H1 (cell line): ENCODE results near the gene PPP1R7. TPM values are rescaled to one million over a fixed set of nuclear protein-coding genes. Genes with fewer than 3 reads are reported as not detected.

Source experiments
- CTCF ChIA-PET: fragments of 300-600 bp; sonication (Branson Sonifier 250); formaldehyde crosslinking; loops from one replicate; lab custom pipeline; 2021; ENCODE audit not compliant: partially characterized antibody; lab: Charles Lee
- POLR2A ChIA-PET: fragments of 300-600 bp; sonication (Branson Sonifier 250); formaldehyde crosslinking; loops from one replicate; lab custom pipeline; 2021; ENCODE audit warnings: inconsistent platforms; ENCODE audit not compliant: partially characterized antibody; lab: Charles Lee
- DNase-seq, 2 experiments: peaks; one replicate each; pipeline versions ENCODE4 v3.0.0 to v3.0.0-alpha.2; 2010 to 2022; ENCODE audit warnings: low spot score in 2 of 2, low read depth in 1 of 2, mixed read lengths in 1 of 2
- FAIRE-seq: peaks from 2 replicates; lab custom pipeline; 2011; peaks lifted over from hg19 to GRCh38; lab: Jason Lieb, UNC
- H2AFZ ChIP-seq: 2 replicates; pipeline ENCODE4 v1.8.1; 2012; ENCODE audit warnings: low read length, inconsistent platforms
- H2AK5ac ChIP-seq: 2 replicates; pipeline ENCODE4 v1.6.1; 2013; ENCODE audit warnings: low read depth, low read length
- H2BK120ac ChIP-seq: replicated peaks from 2 replicates; pipeline ENCODE3; 2013; ENCODE audit warnings: low read depth, low read length, inconsistent platforms
- H2BK12ac ChIP-seq: 2 replicates; pipeline ENCODE4 v1.6.1; 2013; ENCODE audit warnings: low read depth, low read length
- H2BK15ac ChIP-seq: 2 replicates; pipeline ENCODE4 v1.6.1; 2013; ENCODE audit warnings: low read length
- H2BK20ac ChIP-seq: 2 replicates; pipeline ENCODE4 v1.6.1; 2013; ENCODE audit warnings: low read length
- H2BK5ac ChIP-seq: 2 replicates; pipeline ENCODE4 v1.6.1; 2013; ENCODE audit warnings: low read depth, low read length
- H3K14ac ChIP-seq: 2 replicates; pipeline ENCODE4 v1.6.1; 2013; ENCODE audit warnings: inconsistent platforms; ENCODE audit not compliant: insufficient read length
- H3K18ac ChIP-seq: 2 replicates; pipeline ENCODE4 v1.6.1; 2013; ENCODE audit warnings: low read length; ENCODE audit errors: extremely low read depth
- H3K23ac ChIP-seq: 2 replicates; pipeline ENCODE4 v1.6.1; 2013; ENCODE audit warnings: inconsistent platforms; ENCODE audit not compliant: insufficient read length
- H3K23me2 ChIP-seq: 2 replicates; pipeline ENCODE4 v1.6.1; 2013; ENCODE audit warnings: low read depth, low read length
- H3K27ac ChIP-seq: 2 replicates; pipeline ENCODE4 v1.6.1; 2011; ENCODE audit warnings: low read depth, low read length, inconsistent platforms
- H3K27me3 ChIP-seq, 4 experiments: replicated peaks in 1 of 4; 1 replicate in 1 of 4; 2 replicates in 3 of 4; pipeline versions ENCODE4 v1.6.1 to v1.8.1; 2011 to 2013; ENCODE audit warnings: low read length in 3 of 4, mild to moderate bottlenecking in 3 of 4, inconsistent platforms in 2 of 4, mixed read lengths in 2 of 4, moderate library complexity in 1 of 4; ENCODE audit not compliant: control insufficient read depth in 3 of 4, insufficient read depth in 3 of 4; ENCODE audit errors: extremely low read depth in 1 of 4
- H3K36me3 ChIP-seq, 4 experiments: 2 replicates each; pipeline versions ENCODE4 v1.6.1 to v1.8.1; 2011 to 2013; ENCODE audit warnings: mild to moderate bottlenecking in 4 of 4, low read length in 3 of 4, moderate library complexity in 2 of 4, control low read depth in 1 of 4, inconsistent platforms in 1 of 4; ENCODE audit not compliant: insufficient read depth in 4 of 4, control insufficient read depth in 2 of 4
- H3K4ac ChIP-seq: replicated peaks from 2 replicates; pipeline ENCODE3; 2013; ENCODE audit warnings: low read length, low read depth, mixed read lengths, inconsistent platforms; ENCODE audit not compliant: insufficient read length
- H3K4me1 ChIP-seq, 4 experiments: replicated peaks in 1 of 4; 1 replicate in 1 of 4; 2 replicates in 3 of 4; pipeline versions ENCODE4 v1.6.1 to v1.8.1; 2011 to 2013; ENCODE audit warnings: low read length in 3 of 4, inconsistent platforms in 2 of 4, mixed read lengths in 1 of 4; ENCODE audit not compliant: insufficient read depth in 4 of 4, control insufficient read depth in 3 of 4
- H3K4me2 ChIP-seq, 2 experiments: 2 replicates each; pipeline versions ENCODE4 v1.6.1 to v1.8.1; 2011 to 2013; ENCODE audit warnings: low read depth in 2 of 2, low read length in 2 of 2, control low read depth in 1 of 2, inconsistent platforms in 1 of 2, mild to moderate bottlenecking in 1 of 2; ENCODE audit not compliant: insufficient read depth in 1 of 2
- H3K4me3 ChIP-seq, 4 experiments: fragments of 200-600, 300-600 bp in 1 of 4; sonication (generic), shearing (Covaris generic), sonication (Bioruptor Twin) in 1 of 4; 2 replicates each; pipeline versions ENCODE4 v1.5.1 to v1.8.1; 2011 to 2016; ENCODE audit warnings: low read length in 4 of 4, low read depth in 3 of 4, control low read depth in 2 of 4, inconsistent platforms in 2 of 4, mild to moderate bottlenecking in 2 of 4, mixed read lengths in 1 of 4, moderate library complexity in 1 of 4; ENCODE audit not compliant: insufficient read depth in 2 of 4; ENCODE audit errors: extremely low read depth in 1 of 4
- H3K56ac ChIP-seq: replicated peaks from 2 replicates; pipeline ENCODE3; 2013; ENCODE audit warnings: low read depth, mild to moderate bottlenecking, mixed read lengths, low read length, inconsistent platforms; ENCODE audit not compliant: insufficient read length
- H3K79me1 ChIP-seq: 2 replicates; pipeline ENCODE4 v1.6.1; 2013; ENCODE audit warnings: low read depth, low read length, control low read depth
- H3K79me2 ChIP-seq, 2 experiments: 2 replicates each; pipeline versions ENCODE4 v1.6.1 to v1.8.1; 2012 to 2013; ENCODE audit warnings: low read length in 2 of 2, mild to moderate bottlenecking in 2 of 2, inconsistent platforms in 1 of 2; ENCODE audit not compliant: insufficient read depth in 2 of 2, control insufficient read depth in 1 of 2
- H3K9ac ChIP-seq, 4 experiments: replicated peaks in 1 of 4; 1 replicate in 1 of 4; 2 replicates in 3 of 4; pipeline versions ENCODE4 v1.6.1 to v1.8.1; 2011 to 2013; ENCODE audit warnings: low read depth in 3 of 4, low read length in 3 of 4, control low read depth in 2 of 4, mild to moderate bottlenecking in 2 of 4, moderate library complexity in 2 of 4, inconsistent platforms in 1 of 4; ENCODE audit errors: extremely low read depth in 1 of 4
- H3K9me3 ChIP-seq, 2 experiments: 2 replicates each; pipeline versions ENCODE4 v1.6.1 to v1.8.1; 2012 to 2013; ENCODE audit warnings: mild to moderate bottlenecking in 2 of 2, moderate library complexity in 2 of 2, control low read depth in 1 of 2, inconsistent platforms in 1 of 2, low read depth in 1 of 2, low read length in 1 of 2, mixed read lengths in 1 of 2; ENCODE audit not compliant: insufficient read depth in 2 of 2
- H4K20me1 ChIP-seq, 2 experiments: replicated peaks in 1 of 2; 2 replicates each; pipeline versions ENCODE3 to v1.8.1; 2011 to 2013; ENCODE audit warnings: inconsistent platforms in 2 of 2, low read length in 2 of 2, mild to moderate bottlenecking in 1 of 2; ENCODE audit not compliant: insufficient read depth in 2 of 2, control insufficient read depth in 1 of 2
- H4K5ac ChIP-seq: 2 replicates; pipeline ENCODE4 v1.6.1; 2013; ENCODE audit warnings: low read length, low read depth, mixed read lengths, inconsistent platforms; ENCODE audit not compliant: insufficient read length
- H4K8ac ChIP-seq: 2 replicates; pipeline ENCODE4 v1.8.0; 2013; ENCODE audit warnings: mild to moderate bottlenecking, moderate library complexity, low read length, inconsistent platforms; ENCODE audit not compliant: insufficient read depth; ENCODE audit errors: extremely low read depth
- H4K91ac ChIP-seq: replicated peaks from 2 replicates; pipeline ENCODE3; 2013; ENCODE audit warnings: low read length, mixed read lengths, inconsistent platforms; ENCODE audit not compliant: insufficient read length
- BRCA1 ChIP-seq: IDR thresholded peaks from 2 replicates; pipeline ENCODE4 v1.6.1; 2012; ENCODE audit warnings: low read depth, low read length, improper control_type of control experiment
- RNF2 ChIP-seq: fragments of 200-900, 300-1000 bp; sonication (generic); IDR thresholded peaks from 2 replicates; pipeline ENCODE4 v1.7.1; 2016; ENCODE audit warnings: borderline replicate concordance, low read depth, mild to moderate bottlenecking, antibody characterized with exemption, low read length; ENCODE audit not compliant: poor library complexity, severe bottlenecking; ENCODE audit errors: missing control alignments
- WGBS, 2 experiments: shearing (Covaris generic) in 1 of 2; methylation state at CpG; one replicate each; pipeline versions ENCODE4 v1.1.6 to v1.1.7; 2013 to 2015; ENCODE audit warnings: low lambda C conversion rate in 2 of 2, mixed read lengths in 2 of 2, inconsistent platforms in 1 of 2, low coverage in 1 of 2, missing lambda C conversion rate in 1 of 2; ENCODE audit not compliant: insufficient replicate concordance in 2 of 2, insufficient coverage in 1 of 2, insufficient read length in 1 of 2; ENCODE audit errors: extremely low coverage in 1 of 2, missing lambda C conversion rate in 1 of 2; 5-methylcytosine and 5-hydroxymethylcytosine counted together
- polyA plus RNA-seq, 7 experiments: library from polyadenylated mRNA; depleted of rRNA in 3 of 7; stranded (reverse) in 5 of 7; unstranded in 2 of 7; fragments of >200 nt in 5 of 7; fragments of 200-250 nt in 2 of 7; gene quantifications; 1 replicate in 5 of 7; 2 replicates in 1 of 7; 4 replicates in 1 of 7; pipeline versions ENCODE4 v1.2.1 to v1.2.3, GENCODE V29; 2011 to 2013; ENCODE audit warnings: missing spikeins in 2 of 7, mixed read lengths in 2 of 7
- total RNA-seq: library from RNA; stranded (reverse); fragmentation: NEBNext Ultra II Directional; extraction: Animal tissue kit (Norgen Biotek cat#: 25700); gene quantifications from 2 replicates; pipeline ENCODE4 v1.2.1, GENCODE V29; 2021

PPP1R7 gene
- total and polyA plus RNA-seq, 2 of the 8 experiments (the other 6 are each of a cell fraction or from before 2014, with no cell fraction given) = 22.2 to 64.0 TPM

GRCh38 chr2:241182126-241182525, 31.9 kb downstream of the PPP1R7 start:
- POLR2A ChIA-PET = no interaction called here
- Histone ChIP-seq H3K14ac (no peak overlapping the region), H3K4me3 (no peak overlapping the region), H2BK15ac (no peak overlapping the region), H3K4me2 (no peak overlapping the region), H4K5ac (no peak overlapping the region), H3K23me2 (no peaks in the 10 kb centered on the region), H3K4ac (no peak overlapping the region), H4K20me1 (peaks cover 0 to 3% of the 10 kb centered on the region in 2 experiments), H3K4me1 (peaks cover 0 to 3% (median under 1%) of the 10 kb centered on the region in 4 experiments; a peak in 3 of 7 replicates), H2AK5ac (no peak overlapping the region), H3K79me1 (no peaks in the 10 kb centered on the region), H3K9ac (no peak overlapping the region), H2BK5ac (no peak overlapping the region), H3K23ac (no peak overlapping the region), H2AFZ (no peak overlapping the region), H3K56ac (no peak overlapping the region), H3K9me3 (no peaks in the 10 kb centered on the region), H4K8ac (no peak overlapping the region; the same call in 1 of the 2 replicates), H3K36me3 (no peaks in the 10 kb centered on the region), H4K91ac (no peak overlapping the region), H3K27ac (no peak overlapping the region), H3K27me3 (no peaks in the 10 kb centered on the region), H2BK120ac (no peak overlapping the region), H3K79me2 (no peaks in the 10 kb centered on the region), H2BK12ac (no peak overlapping the region), H3K18ac (no peak overlapping the region), H2BK20ac (no peak overlapping the region)
- WGBS, 2 experiments = 91% methylated on average over 3 of the region's 3 CpGs; no CpG with 5 or more reads in 1 of the 2 experiments
- DNase-seq (no peak), FAIRE-seq (no peak)
- CTCF ChIA-PET = interaction anchor here (1.2 to 2.5 kb wide), 3 partner anchors 32 to 41 kb away, joined by 4 to 15 read pairs (median 4); partner anchors contain the start of genes PASK and PPP1R7
- TF ChIP-seq BRCA1 = no peak
- TF ChIP-seq RNF2 = no peak
